ENCODE results near the gene ELL3. TPM values are rescaled to one million over a fixed set of nuclear protein-coding genes. Genes with fewer than 3 reads are reported as not detected.

The ELL3 gene
- total and polyA plus RNA-seq, 2 experiments from 2014 or later, result 5.0 to 6.4 TPM

GRCh38 chr15:43769584-43770228, 7.1 kb downstream of the ELL3 start:
- Histone ChIP-seq H2AFZ (no peak overlapping the region), H3K4me2 (no peak overlapping the region), H3K27me3 (no peaks in the 10 kb centered on the region), H3K4me1 (ENCODE audit: insufficient read depth) (no peaks in the 10 kb centered on the region), H3K4me3 (no peak overlapping the region), H3K79me2 (peaks cover 6% of the 10 kb centered on the region), H3K27ac (no peak overlapping the region), H3K36me3 (replicated peaks; ENCODE audit: insufficient read depth, low read depth) (no peaks in the 10 kb centered on the region), H3K9me3 (ENCODE audit: low read depth) (no peaks in the 10 kb centered on the region), H3K9me2 (replicated peaks; ENCODE audit: insufficient read depth) (no peaks in the 10 kb centered on the region), H4K20me1 (ENCODE audit: insufficient read depth, poor library complexity, severe bottlenecking) (no peaks in the 10 kb centered on the region)
- DNase-seq (ENCODE audit: low spot score), result peak; percentile 69
- WGBS (ENCODE audit: low lambda C conversion rate, missing lambda C conversion rate), result 70% methylated on average over 5 of the region's 5 CpGs
- TF ChIP-seq CTCF (IDR thresholded peaks at IDR 0.05; ENCODE audit: poor library complexity) (peak; percentile 71), EZH2 (IDR thresholded peaks at IDR 0.05; ENCODE audit: borderline replicate concordance) (no peak), EZH2phosphoT487 (IDR thresholded peaks at IDR 0.05; ENCODE audit: low read depth, severe bottlenecking, unreplicated experiment) (no peak)

GRCh38 chr15:43763819-43764446, 12.8 kb downstream of the ELL3 start:
- no peak for DNase-seq (ENCODE audit: low spot score)
- Histone ChIP-seq H3K27me3 (no peaks in the 10 kb centered on the region), H4K20me1 (ENCODE audit: insufficient read depth, poor library complexity, severe bottlenecking) (peaks cover 24% of the 10 kb centered on the region), H3K4me3 (no peak overlapping the region), H3K4me2 (no peak overlapping the region), H3K9me3 (ENCODE audit: low read depth) (no peaks in the 10 kb centered on the region), H3K36me3 (replicated peaks; ENCODE audit: insufficient read depth, low read depth) (no peaks in the 10 kb centered on the region), H2AFZ (no peak overlapping the region), H3K79me2 (peaks cover 17% of the 10 kb centered on the region), H3K27ac (no peak overlapping the region), H3K4me1 (ENCODE audit: insufficient read depth) (no peaks in the 10 kb centered on the region), H3K9me2 (replicated peaks; ENCODE audit: insufficient read depth) (no peaks in the 10 kb centered on the region)
- TF ChIP-seq CTCF (IDR thresholded peaks at IDR 0.05; ENCODE audit: poor library complexity) (no peak), EZH2phosphoT487 (IDR thresholded peaks at IDR 0.05; ENCODE audit: low read depth, severe bottlenecking, unreplicated experiment) (no peak), EZH2 (IDR thresholded peaks at IDR 0.05; ENCODE audit: borderline replicate concordance) (no peak)
- WGBS (ENCODE audit: low lambda C conversion rate, missing lambda C conversion rate), result 92% methylated on average over 2 of the region's 2 CpGs

DNA sequence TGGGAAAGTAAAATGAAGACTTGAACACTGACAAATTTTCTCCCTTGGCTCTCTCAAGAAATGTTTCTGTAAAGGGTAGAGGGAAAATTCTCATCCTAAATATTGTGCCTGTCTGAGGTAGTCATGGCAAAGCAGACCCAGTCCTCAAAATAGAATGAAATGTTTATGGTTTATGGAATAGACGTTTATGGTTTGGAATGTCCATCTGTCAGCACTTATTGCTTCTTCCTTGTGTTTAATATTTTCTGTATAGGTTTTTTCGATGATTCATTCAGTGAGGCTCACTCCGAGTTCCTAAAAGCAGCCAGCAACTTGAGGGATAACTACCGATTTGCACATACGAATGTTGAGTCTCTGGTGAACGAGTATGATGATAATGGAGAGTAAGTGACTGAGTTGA, 13.9 kb downstream of the ELL3 start:
- Histone ChIP-seq H3K4me3 (no peak overlapping the region), H4K20me1 (ENCODE audit: insufficient read depth, poor library complexity, severe bottlenecking) (peaks cover 28% of the 10 kb centered on the region), H2AFZ (no peak overlapping the region), H3K9me3 (ENCODE audit: low read depth) (no peaks in the 10 kb centered on the region), H3K27me3 (no peaks in the 10 kb centered on the region), H3K36me3 (replicated peaks; ENCODE audit: insufficient read depth, low read depth) (no peaks in the 10 kb centered on the region), H3K4me2 (no peak overlapping the region), H3K9me2 (replicated peaks; ENCODE audit: insufficient read depth) (no peaks in the 10 kb centered on the region), H3K79me2 (peaks cover 26% of the 10 kb centered on the region), H3K4me1 (ENCODE audit: insufficient read depth) (no peaks in the 10 kb centered on the region), H3K27ac (no peak overlapping the region)
- TF ChIP-seq EZH2phosphoT487 (IDR thresholded peaks at IDR 0.05; ENCODE audit: low read depth, severe bottlenecking, unreplicated experiment), result no peak
- no peak for TF ChIP-seq EZH2 (IDR thresholded peaks at IDR 0.05; ENCODE audit: borderline replicate concordance)
- TF ChIP-seq CTCF (IDR thresholded peaks at IDR 0.05; ENCODE audit: poor library complexity), result no peak
- WGBS (ENCODE audit: low lambda C conversion rate, missing lambda C conversion rate), result 89% methylated on average over 6 of the region's 6 CpGs
- no peak for DNase-seq (ENCODE audit: low spot score)

Measured in hepatocyte (in vitro differentiated cells).